Ureter (tissue), 1 donor: ENCODE results near the gene PET100. TPM values are rescaled to one million over a fixed set of nuclear protein-coding genes. Genes with fewer than 3 reads are reported as not detected.

ENCODE experiments used
- DNase-seq: peaks from one replicate; pipeline ENCODE4 v3.0.0-alpha.2; 2020; ENCODE audit warnings: low spot score
- total RNA-seq: library from RNA; stranded (reverse); gene quantifications from one replicate; pipeline ENCODE4 v1.2.4, GENCODE V29; 2023
- donor health status: DM: yes; HTN: yes; CAD: no.

Gene PET100
- total RNA-seq, 1 donor from 2014 or later: 66.7 TPM

GRCh38 chr19:7650148-7650547, 20.6 kb downstream of the PET100 start:
- no peak for DNase-seq

GRCh38 chr19:7652061-7652641, 22.6 kb downstream of the PET100 start:
- peak; percentile 91 for DNase-seq

GRCh38 chr19:7654401-7654800, 24.8 kb downstream of the PET100 start:
- DNase-seq: no peak

- no peak for DNase-seq
Measured at GRCh38 chr19:7655581-7655980, 26.0 kb downstream of the PET100 start.

- DNase-seq: no peak
Measured at GRCh38 chr19:7657131-7657751, 27.6 kb downstream of the PET100 start.

GRCh38 chr19:7658219-7658686, 28.7 kb downstream of the PET100 start:
- no peak for DNase-seq

GRCh38 chr19:7661744-7662538, 32.3 kb downstream of the PET100 start:
- DNase-seq: no peak

GRCh38 chr19:7662657-7663056, 33.1 kb downstream of the PET100 start:
- DNase-seq: no peak

GRCh38 chr19:7663706-7664105, 34.1 kb downstream of the PET100 start:
- no peak for DNase-seq

GRCh38 chr19:7665076-7665475, 35.5 kb downstream of the PET100 start:
- DNase-seq: no peak

DNA sequence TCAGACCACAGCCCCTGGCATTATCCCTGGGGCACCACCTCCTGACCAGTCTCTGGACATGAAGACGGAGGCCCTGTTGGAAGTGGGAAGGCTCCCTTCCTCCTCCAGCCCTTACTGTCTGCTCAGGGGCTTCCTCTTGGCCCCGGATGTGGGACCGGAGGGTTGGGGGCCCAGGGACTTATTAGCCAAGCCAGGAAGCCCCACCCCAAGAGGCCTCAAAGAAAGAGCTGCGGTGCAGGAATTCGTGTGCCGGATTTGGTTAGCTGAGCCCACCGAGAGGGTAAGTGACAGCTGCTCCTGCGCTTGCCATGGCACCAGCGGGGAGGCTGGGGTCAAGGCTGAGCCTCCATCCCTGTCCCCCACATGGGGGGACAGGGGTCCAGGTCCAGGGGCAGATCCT, 39.2 kb downstream of the PET100 start, which contains the start of gene RETN:
Gene RETN, plus strand, starts transcription at position 208 of the 400 bp plus-strand sequence. CDS start 278 bp downstream, outside the sequence.
- no peak for DNase-seq

GRCh38 chr19:7669641-7670040, 40.0 kb downstream of the PET100 start:
- DNase-seq: no peak

- DNase-seq: no peak
Measured at GRCh38 chr19:7670150-7670783, 40.7 kb downstream of the PET100 start.

DNA sequence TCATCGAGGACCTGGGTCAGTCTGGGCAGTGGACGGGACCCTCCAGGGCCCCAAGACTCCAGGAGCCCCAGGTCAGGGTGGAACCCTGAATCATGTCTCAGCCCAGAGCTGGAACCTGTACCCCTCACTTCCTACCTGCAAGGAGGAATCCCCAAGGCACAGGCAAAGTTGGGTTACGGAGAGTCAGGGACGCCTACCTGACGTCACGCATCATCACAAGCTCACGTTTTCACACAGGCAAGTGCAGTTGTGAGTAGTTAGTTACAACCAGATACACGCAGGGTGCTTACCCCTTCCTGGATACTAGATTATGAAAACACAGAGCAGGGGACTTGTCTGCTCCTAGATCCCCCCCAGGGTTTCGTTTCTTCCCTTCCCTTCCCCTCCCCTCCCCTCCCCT, 41.2 kb downstream of the PET100 start:
- no peak for DNase-seq

- DNase-seq: no peak
Measured at GRCh38 chr19:7672522-7672921, 42.9 kb downstream of the PET100 start.

DNA sequence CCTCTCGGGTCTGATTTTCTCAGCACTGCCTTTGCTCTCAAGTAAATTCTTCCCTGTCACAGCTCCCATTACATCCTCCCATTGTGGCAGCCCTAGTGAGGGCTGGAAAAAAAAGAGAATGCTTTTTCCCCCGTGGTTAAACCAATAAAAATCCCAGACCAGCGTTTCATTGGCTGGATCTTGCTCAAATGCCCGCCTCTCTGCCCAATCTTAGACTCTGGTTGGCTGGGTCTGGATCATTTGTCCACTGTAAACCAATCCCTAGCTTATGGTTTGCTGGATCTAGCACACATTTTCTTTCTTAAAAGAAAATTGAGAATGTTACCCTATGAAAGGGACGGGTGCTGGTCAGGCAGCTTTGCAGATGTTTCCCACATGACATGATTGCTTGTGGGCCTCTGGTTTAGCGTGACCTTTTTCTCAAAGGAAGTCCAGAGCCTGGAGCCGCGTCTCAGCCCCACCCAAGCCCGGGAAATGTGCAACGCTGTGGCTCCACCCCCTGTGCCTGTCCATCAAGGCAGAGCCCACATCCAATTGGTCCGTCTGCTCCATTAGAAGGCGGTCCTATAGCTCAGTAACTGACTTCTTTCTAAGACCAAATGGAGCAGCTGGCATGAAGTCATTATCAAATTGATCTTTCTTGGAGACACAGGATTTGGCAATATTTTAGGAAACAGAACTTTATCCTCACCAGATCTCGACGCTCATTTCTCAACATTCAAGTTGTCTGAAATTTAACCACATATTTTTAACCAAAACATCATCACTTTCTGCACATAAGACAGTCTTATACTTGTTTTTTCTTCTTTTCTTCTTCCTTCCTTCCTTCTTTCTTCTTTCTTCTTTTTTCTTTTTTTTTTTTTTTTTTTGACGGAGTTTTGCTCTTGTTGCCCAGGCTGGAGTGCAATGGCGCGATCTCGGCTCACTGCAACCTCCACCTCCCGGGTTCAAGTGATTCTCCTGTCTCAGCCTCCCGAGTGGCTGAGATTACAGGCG, 44.7 kb downstream of the PET100 start:
- DNase-seq: peak; percentile 70

DNA sequence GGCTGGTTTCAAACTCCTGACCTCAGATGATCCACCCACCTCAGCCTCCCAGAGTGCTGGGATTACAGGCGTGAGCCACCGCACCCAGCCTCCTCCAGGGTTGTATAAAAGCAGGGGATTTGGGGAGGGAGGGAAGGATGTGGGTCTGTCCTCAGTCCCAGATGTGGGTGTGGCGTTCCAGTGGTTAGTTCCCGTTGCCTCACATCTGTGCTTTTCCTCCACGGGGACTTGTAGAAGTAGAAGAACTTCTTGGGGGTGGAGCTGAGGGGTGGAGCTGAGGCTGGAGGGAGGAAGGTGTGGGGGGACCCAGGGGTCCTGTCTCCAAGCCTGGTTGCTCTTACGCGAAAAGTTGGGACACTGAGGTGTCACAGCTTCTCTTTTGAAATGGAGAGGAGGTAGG, 46.8 kb downstream of the PET100 start:
- no peak for DNase-seq

DNA sequence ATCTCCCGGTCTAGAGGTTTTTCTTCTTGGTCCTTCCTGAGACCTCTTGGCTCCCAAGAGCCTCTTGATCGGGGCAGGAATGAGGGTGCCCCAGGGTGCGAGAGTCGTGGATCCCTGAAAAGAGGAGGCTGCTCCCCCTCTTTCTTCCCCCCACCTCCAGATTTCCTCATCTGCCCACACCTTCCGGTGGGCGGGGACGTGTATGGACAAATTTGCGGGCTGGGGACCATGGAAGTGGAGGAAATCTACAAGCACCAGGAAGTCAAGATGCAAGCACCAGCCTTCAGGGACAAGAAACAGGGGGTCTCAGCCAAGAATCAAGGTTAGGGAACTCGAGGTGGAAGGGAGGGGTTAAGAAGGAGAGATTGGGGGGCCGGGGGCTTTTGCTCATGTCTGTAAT, 47.3 kb downstream of the PET100 start, which contains the start of gene MCEMP1:
Gene MCEMP1, plus strand, starts transcription at position 237 of the 400 bp plus-strand sequence. Its CDS starts 31 bp downstream, at position 268.
- no peak for DNase-seq

DNA sequence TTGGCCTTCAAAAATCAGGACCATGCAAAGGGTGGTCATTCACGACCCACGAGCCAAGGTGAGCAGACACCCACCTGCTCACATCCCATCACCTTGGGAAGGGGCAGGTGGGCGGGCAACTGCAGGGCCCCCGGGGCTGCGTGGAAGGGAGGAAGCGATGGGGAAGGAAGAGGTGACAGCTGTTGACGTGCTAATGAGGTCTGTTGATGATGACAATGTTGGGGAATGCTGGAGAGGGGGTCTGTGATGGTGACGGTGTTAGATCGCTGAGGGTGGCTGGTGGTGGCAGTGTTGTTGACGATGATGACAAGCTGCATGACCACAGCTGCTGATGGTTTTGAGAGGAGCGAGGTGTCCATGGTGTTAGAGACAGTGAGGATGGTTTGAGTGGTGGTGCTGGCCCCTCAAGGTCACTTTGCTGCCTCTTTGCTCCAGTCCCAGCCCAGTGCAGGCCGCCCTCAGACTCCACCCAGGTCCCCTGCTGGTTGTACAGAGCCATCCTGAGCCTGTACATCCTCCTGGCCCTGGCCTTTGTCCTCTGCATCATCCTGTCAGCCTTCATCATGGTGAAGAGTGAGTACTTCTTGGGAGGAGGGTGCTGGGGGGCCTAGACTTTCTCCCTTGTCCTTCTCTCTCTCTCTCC, 48.2 kb downstream of the PET100 start:
- DNase-seq: no peak
